ENCODE results near the gene CDH23.

- TF ChIP-seq CTCF (IDR thresholded peaks at IDR 0.05) (no peak), POLR2AphosphoS5 (IDR thresholded peaks at IDR 0.05; ENCODE audit: insufficient read depth in 1 of 2, low read depth in 1 of 2) (peak in 1 of 2 donors; percentile 78)
These were observed 296.7 kb downstream of the CDH23 start for GRCh38 chr10:71693377-71693776.

All from vagina (tissue), 2 donors.